ENCODE results near the gene OR2A12.
A peak's percentile ranks its signal among the peaks of the same experiment; 100 is the strongest.
"Not testable (repeated sequence)": the region's sequence is repeated elsewhere in the genome, so short reads cannot be mapped to it uniquely, and the experiment has no call there.

The OR2A12 gene, protein sequence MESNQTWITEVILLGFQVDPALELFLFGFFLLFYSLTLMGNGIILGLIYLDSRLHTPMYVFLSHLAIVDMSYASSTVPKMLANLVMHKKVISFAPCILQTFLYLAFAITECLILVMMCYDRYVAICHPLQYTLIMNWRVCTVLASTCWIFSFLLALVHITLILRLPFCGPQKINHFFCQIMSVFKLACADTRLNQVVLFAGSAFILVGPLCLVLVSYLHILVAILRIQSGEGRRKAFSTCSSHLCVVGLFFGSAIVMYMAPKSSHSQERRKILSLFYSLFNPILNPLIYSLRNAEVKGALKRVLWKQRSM

DNA sequence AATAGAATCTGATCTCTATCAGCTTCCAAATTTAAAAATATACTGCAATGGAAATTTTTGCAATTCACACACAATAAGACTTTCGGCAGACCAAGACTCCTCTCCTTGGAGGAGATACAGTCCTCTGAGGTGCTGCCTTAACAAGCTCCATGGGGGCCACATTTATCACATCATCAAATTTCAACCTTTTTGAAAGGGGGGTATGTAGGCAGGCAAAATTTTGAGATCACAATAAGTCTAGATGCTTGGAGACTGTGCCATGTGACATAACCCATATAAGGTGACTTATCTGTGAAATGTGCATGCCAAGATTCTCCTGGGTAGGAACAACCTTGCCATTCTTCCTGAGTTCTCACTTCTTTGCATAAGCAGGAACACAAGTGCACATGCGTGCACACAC is at the start of gene OR2A12:
Gene OR2A12 (plus strand): TSS at position 301 of the 400 bp plus-strand sequence. CDS start 8,830 bp downstream, outside the sequence.
- no peak for DNase-seq (ENCODE audit: low spot score)

DNA sequence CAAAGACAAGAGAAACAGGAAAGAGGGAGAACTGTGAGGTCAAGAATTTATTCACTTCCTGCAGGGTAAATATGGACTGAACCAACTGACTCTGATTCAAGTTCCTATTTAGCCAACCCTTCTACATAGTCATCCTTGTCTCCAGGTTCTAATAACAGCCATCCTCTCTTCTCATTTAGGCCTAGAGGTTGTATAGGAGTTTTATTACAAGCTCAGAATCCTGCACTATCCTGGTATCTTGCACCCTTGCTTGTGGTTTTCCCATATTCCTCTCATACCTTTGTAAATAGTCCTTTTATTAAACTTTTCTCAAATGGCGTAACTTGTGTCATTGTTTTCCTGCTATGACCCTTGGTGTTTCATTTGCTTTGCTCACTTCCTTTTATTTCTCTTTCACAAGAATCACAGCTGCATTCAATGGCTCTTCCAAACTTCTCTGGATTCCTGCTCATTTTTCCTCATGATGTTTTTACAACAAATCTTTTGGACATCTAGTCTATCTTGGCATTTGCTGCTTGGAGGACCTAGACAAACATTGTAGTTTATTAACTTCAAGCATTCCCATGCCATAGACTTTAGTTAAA is 49.7 kb upstream of the OR2A12 start:
- DNase-seq (ENCODE audit: low spot score): no peak

DNA sequence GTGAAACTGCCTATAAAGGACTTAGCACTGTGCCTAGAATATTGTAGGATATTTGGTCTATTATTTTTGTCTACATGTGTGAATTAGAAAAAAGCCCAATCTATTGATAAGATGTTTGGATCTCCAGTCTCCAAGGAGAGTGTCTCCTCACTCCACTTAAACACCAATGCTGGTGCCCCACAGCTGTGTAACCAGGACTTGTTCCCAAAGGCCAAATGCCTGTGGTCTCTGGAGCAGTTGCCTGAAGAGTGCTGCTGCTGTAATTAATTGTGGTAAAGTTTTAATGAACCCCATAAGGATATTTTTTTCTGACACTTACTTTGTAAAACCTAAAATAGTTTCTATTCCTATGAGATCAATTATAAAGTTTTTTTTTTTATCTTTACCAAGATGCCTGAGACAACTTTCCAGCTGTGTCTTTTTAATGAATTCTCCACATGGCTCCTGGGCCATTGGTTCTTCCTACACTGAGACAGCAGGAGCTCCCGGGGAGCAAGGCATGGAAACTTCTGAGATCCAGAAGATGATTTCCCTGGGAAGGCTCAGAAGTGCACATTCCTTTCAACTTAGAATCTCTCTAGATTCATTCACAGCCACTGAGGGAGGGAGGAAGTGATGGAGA is 48.6 kb upstream of the OR2A12 start:
- no peak for DNase-seq (ENCODE audit: low spot score)

DNA sequence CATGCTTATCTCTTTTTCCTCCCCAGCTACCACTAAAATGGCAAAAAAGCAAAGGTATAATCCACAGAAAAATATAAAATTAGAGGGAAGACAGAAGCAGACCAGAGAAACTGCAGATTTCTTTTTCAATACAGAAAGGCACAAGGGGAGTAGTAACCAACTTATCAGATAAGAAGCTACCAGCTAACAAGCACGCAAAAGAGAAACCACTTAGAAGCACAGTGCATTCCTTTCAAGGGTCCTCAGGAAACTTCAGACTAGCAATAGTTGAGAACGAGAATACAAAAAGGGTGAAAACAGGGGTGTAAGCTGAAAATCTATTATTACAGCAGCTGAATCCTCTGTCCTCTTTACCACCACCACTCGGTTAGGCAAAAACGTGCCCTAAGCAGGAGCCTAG is 47.2 kb upstream of the OR2A12 start:
- DNase-seq (ENCODE audit: low spot score): no peak

DNA sequence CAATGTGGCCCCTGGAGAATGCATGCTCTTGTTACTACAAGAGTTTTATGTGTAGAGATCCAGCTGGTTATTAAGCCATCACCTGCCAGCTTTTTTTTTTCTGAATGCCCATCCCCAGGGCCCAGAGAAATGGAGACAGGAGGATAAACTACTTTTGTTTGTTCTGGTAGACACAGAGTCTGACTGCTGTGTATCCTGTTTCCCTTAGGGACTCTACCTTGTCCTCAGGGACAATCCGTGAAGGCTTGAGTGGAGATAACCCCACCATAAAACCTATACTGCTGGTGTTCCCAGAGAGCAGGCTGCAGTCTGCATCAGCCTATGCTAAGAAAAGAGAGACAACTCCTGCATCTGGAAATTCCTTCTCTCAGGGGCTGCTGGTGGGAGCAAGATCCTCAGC is 37.4 kb upstream of the OR2A12 start, which contains the start of gene OR2A5:
Gene OR2A5 (plus strand): TSS at position 301 of the 400 bp plus-strand sequence. CDS start 1,454 bp downstream, outside the sequence.
- peak; percentile 17 for DNase-seq (ENCODE audit: low spot score)

DNA sequence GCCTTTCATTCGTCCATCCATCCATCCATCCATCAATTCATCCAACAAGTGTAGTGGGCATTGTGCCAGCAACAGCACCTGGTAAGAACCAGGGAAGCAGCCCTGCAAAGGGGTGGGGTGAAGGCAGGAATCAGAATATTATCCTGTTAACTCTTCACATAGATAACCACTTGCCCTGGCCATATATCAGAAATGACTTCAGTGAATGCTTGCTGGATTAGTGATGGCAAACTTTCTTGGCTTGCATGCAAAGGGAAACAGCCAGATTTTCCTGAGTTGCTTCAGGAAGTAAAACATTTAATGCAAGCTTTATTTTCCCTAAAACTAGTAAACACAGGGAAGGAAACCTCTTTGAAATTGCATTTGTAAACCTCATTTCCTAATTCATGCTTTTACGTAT is 36.6 kb upstream of the OR2A12 start:
- no peak for DNase-seq (ENCODE audit: low spot score)

DNA sequence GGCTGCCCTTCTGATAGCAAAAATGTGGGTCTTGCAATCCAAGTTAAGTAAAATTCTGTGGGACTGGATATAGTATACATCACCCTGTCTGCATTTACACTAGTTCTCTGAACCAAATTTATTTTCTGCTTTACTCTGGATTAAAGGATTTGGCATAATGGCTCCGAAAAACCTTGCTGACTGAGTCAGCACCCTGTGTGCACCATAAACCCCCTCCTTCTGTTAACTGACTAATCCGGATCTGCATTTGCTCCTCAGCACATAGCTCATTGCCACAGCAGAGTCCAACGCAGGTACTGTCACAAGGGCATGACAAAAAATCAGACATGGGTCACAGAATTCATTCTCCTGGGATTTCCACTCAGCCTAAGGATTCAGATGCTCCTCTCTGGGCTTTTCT is 36.0 kb upstream of the OR2A12 start:
- no peak for DNase-seq (ENCODE audit: low spot score)

DNA sequence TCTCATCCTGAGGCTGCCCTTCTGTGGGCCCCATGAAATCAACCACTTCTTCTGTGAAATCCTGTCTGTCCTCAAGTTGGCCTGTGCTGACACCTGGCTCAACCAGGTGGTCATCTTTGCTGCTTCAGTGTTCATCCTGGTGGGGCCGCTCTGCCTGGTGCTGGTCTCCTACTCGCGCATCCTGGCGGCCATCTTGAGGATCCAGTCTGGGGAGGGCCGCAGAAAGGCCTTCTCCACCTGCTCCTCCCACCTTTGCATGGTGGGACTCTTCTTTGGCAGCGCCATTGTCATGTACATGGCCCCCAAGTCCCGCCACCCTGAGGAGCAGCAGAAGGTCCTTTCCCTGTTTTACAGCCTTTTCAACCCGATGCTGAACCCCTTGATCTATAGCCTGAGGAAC is 35.2 kb upstream of the OR2A12 start:
- DNase-seq (ENCODE audit: low spot score): not testable (repeated sequence)

DNA sequence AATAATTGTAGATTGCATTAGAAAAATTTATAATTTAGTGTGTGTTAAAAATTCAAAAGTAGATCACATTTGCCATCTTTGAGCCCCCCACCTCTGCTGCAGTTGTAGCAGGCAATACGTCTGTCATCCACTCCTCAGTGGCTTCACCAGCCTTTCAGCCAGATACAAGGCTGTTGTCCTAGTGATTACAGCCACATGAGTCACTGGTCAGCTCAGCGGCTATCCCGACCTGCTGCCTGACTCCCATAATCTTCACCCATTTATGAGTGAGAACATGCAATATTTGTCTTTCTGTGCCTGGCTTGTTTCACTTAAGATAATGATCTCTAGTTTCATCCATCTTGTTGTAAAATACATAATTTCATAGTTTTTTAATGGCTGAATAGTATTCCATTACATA is 28.1 kb upstream of the OR2A12 start:
- peak; percentile 29 for DNase-seq (ENCODE audit: low spot score)

DNA sequence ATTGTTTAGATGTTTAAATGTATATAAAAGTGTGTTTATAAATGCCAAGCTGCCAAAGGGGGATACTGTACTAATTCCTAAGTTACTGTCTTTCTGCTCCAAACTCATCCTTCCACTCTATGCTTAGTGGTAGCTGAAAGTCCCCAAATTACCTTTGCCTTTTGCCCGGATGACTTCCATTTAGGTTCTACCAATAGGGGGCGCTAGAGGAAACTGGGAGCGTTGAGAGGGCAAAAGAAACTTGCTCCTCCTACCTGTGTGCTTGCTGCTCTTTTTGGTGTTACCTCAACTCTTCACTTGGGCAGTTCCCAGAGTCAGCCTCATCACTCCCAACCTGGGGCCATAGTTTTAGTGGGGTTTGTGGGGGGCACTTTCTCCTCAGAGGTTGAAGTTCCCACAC is 22.4 kb upstream of the OR2A12 start:
- DNase-seq (ENCODE audit: low spot score): no peak

DNA sequence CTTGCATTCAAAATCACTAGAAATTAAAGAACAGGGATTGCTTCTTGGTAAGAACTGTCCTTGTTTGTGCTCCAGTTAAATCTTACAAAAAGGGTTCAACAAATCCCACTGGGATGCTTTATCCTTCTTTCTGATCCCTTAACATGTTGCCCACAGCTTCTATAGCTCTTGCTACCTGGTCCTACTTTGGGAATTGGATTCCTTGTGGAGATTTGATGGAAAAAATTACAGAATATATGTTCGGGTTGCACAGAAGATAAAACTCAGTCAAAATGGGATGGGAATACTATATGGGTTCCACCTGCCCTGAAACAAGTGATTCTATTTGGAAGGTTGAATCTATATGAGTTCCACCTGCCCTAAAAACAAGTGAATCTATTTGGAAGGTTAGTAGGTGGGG is 16.6 kb upstream of the OR2A12 start, which contains the start of gene OR2A25:
Gene OR2A25 (plus strand): TSS at position 301 of the 400 bp plus-strand sequence. CDS start 4,409 bp downstream, outside the sequence.
- DNase-seq (ENCODE audit: low spot score): no peak

DNA sequence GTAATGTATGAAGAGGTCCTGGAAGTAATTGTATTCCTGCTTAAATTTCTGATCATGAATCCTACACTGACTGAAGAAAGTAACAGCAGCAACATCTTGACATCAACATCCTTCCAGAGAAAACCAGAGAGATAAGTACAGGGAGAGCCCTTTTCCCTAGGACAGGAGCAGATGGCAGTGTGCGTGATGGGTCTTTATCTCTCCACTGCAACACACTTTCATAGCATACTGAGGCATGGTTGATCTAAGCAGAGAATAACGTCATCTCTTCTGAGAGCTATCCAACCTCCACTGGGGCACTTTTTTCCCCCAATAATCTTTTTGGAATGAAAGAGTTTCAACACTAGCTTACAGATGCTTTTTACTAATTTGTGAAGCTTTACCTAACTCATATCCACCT is 16.1 kb upstream of the OR2A12 start:
- no peak for DNase-seq (ENCODE audit: low spot score)

DNA sequence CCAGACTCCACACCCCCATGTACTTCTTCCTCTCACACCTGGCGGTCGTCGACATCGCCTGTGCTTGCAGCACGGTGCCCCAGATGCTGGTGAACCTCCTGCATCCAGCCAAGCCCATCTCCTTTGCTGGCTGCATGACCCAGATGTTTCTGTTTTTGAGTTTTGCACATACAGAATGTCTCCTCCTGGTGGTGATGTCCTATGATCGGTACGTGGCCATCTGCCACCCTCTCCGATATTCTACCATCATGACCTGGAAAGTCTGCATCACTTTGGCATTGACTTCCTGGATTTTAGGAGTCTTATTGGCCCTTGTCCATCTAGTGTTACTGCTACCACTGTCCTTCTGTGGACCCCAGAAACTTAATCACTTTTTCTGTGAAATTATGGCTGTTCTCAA is 11.7 kb upstream of the OR2A12 start:
- no peak for DNase-seq (ENCODE audit: low spot score)

DNA sequence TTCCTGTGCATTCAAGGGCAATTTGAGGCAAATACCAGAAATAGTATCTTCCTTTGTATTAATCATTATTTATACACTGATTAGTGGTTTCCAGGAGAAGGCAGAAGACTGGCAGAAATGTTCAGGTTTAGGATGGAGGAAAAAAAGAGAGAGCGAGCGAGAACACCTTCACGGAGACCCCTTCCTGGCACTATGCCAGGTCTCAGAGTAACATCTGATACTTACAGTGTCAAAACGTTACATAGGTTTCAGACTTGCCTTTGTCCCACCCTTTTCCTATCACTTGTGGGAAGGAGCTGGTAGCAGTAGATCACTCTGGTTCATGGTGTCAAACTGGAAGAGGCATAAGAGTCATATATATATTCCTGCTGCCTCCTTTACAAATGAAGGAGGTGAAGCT is 652 bp downstream of the OR2A12 start:
- DNase-seq (ENCODE audit: low spot score): no peak

DNA sequence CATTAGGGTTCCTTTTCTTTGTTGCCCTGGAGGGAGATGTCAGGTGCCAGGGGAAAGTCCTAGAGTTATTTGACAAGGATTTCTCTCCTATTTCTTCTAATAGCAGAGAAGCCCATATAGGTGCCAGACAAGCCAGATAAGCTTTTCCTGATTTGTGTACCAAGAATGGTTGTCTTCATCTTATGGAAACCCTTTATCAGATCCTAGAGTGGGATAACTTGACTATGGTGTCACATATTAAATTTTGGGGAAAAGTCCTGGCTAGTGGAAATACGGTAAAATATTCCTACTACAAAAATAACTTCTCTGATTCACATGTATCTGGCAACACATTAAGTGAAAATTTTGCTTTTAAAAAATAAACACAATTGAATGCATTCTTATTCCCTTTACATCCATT is 1.2 kb downstream of the OR2A12 start:
- DNase-seq (ENCODE audit: low spot score): no peak

DNA sequence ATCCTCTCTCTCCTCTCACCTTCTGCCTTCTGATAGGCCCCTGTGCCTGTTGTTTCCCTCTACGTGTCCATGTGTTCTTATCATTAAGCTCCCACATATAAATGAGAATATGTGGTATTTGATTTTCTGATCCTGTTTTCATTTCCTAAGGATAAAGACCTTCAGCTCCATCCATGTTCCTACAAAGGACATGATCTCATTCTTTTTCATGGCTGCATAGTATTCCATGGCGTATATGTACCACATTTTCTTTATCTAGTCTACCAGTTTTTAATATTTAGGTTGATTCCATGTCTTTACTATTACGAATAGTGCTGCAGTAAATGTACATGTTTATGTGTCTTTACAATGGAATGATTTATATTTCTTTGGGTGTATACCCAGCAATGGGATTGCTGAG is 4.6 kb downstream of the OR2A12 start:
- DNase-seq (ENCODE audit: low spot score): no peak

DNA sequence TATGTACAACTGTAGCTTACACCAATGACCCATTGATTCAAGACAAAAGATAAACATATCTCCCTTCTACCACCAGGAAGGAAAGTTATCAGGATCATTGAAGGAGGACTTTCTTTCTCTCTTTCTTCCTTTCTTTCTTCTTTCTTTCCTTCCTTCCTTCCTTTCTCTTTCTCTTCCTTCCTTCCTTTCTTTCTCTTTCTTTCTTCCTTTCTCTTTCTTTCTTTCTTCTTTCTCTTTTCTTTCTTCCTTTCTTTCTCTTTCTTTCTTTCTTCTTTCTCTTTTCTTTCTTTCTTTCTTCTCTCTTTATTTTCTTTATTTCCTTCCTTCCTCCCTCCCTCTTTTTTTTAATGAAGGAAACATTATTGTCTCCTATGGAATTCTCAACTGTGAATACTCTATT is 12.7 kb downstream of the OR2A12 start:
- no peak for DNase-seq (ENCODE audit: low spot score)

DNA sequence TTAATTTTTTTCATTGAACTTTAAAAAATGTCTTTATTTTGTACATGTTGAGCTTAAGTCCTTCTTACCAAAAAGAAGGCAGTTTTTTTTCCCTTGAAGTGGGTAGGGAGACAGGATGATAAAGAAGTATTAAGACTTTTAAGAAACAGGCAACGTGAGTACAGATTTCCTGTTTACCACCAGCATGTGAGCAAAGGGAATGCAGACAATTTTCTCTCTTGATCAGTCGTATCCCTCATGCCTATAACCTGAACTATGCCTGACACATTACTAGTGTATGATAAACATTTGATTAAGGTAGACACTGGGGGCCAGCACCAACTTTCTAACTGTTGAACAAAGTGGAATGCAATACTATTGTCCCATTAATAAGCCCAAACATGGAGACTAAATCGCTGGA is 14.5 kb downstream of the OR2A12 start:
- no peak for DNase-seq (ENCODE audit: low spot score)

DNA sequence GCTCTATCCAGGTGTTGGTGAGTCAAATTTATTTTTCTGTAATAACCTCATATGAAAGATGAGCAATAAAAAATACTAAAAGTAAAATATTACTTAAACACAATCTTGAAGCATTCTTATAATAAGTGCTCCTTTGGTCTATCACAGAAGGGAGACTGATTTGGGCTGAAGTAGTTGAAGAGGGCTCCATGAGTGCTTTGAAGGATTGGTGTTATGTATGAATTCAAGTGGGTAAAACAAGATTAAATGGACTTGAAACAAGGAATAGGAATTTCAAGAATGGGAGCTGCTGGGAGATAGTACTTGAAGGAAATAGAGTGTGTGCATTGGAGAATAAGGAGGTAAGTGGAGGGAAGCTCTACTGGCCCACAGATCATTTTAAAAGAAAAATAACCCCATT is 16.0 kb downstream of the OR2A12 start:
- no peak for DNase-seq (ENCODE audit: low spot score)

DNA sequence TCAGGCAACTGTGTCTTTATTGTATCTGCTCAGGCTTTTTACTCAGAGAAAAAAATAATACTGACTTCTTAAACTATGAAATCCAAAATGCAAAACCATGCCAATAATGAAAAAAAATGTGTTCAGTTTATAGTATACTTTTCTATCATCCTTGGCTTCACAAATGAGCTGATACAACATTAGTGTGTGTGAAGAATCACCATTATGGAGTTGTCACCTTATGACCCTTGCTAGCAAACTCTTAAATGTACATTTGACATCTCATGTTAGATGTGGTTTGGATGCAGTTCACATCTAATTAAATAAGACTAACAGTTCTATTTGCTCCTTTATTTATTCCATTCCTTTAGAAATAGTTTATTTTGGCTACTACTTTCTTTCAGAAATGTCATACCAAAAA is 19.1 kb downstream of the OR2A12 start:
- no peak for DNase-seq (ENCODE audit: low spot score)

DNA sequence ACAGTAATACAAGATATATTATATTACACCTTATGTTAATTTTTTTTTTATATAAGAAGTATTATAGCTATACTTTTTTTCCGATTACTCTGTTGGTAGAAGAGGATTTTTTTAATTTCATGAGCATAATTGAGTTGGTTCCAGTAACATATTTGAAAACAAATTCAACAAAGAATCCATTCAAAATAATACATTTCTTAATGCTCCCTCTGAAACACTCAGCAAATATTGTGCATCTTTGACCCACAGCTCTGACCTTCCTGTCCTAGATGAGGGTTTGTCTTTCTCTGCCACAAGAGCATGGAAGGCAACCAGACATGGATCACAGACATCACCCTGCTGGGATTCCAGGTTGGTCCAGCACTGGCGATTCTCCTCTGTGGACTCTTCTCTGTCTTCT is 23.2 kb downstream of the OR2A12 start, which contains the start of gene OR2A2:
Gene OR2A2 (plus strand): TSS at position 301 of the 400 bp plus-strand sequence. CDS start 0 bp downstream, at position 301.
- DNase-seq (ENCODE audit: low spot score): no peak

DNA sequence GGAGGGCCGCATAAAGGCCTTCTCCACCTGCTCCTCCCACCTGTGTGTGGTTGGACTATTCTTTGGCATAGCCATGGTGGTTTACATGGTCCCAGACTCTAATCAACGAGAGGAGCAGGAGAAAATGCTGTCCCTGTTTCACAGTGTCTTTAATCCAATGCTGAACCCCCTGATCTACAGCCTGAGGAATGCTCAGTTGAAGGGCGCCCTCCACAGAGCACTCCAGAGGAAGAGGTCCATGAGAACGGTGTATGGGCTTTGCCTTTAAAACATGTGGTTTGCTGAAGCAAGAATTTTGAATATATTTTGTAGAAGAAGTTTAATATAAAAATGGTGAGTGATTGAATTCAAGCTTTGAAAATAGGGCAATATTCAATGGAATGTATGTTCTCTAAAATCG is 24.2 kb downstream of the OR2A12 start:
- DNase-seq (ENCODE audit: low spot score): no peak

DNA sequence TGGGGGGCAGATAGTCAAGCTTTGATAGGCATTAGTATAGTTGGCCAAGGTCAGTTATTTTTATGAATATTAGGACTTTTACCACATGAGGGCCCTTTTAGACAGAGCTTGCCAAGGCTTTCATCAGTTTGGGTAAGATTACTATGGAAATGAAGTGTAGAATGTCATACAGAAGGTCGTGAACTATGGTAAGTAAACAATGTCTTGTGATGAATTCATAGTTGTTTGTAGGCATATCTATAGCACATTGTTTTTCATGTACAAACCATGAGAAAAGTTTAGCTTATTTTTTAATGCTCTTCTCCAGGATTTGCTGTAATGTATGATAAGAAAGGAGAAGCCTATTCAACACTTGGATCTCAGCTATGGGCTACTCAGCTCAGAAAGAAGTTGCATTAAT is 27.6 kb downstream of the OR2A12 start:
- DNase-seq (ENCODE audit: low spot score): no peak

Measured in HuH-7 (cell line).